Common myeloid progenitor, CD34-positive (primary cell): ENCODE measurements around the gene PPA2.

Experiments used
- CTCF ChIA-PET: fragments of 350-600 bp; sonication (Branson Sonifier 250); formaldehyde crosslinking; loops from one replicate; lab custom pipeline; 2021; ENCODE audit warnings: antibody characterized with exemption; lab: Charles Lee
- POLR2A ChIA-PET: fragments of 350-600 bp; sonication (Branson Sonifier 250); formaldehyde crosslinking; loops from one replicate; lab custom pipeline; 2021; ENCODE audit warnings: antibody characterized with exemption; lab: Charles Lee
- DNase-seq, 3 donors: peaks; one replicate each; pipeline versions ENCODE4 v3.0.0 to v3.0.0-alpha.2; 2013
- H3K27ac ChIP-seq, 2 experiments: 1 replicate in 1 of 2; 2 replicates in 1 of 2; pipeline ENCODE4 v1.7.0; 2013; ENCODE audit warnings: inconsistent platforms in 2 of 2, low read length in 2 of 2, mild to moderate bottlenecking in 2 of 2, low read depth in 1 of 2, moderate library complexity in 1 of 2; ENCODE audit not compliant: severe bottlenecking in 2 of 2, insufficient read depth in 1 of 2, poor library complexity in 1 of 2
- H3K27me3 ChIP-seq, 5 experiments: replicated peaks in 2 of 5; 1 replicate in 3 of 5; 2 replicates in 2 of 5; pipeline versions ENCODE4 v1.6.1 to v1.7.0; 2013; ENCODE audit warnings: low read length in 4 of 5, mild to moderate bottlenecking in 2 of 5, moderate library complexity in 2 of 5, inconsistent platforms in 1 of 5; ENCODE audit not compliant: insufficient read depth in 5 of 5, control insufficient read depth in 4 of 5
- H3K36me3 ChIP-seq, 4 experiments: 1 replicate in 2 of 4; 2 replicates in 2 of 4; pipeline versions ENCODE4 v1.6.1 to v1.7.0; 2013; ENCODE audit warnings: low read length in 3 of 4, control low read depth in 1 of 4, mild to moderate bottlenecking in 1 of 4; ENCODE audit not compliant: control insufficient read depth in 4 of 4, insufficient read depth in 4 of 4
- H3K4me1 ChIP-seq, 4 experiments: 1 replicate in 3 of 4; 2 replicates in 1 of 4; pipeline versions ENCODE4 v1.6.1 to v1.7.1; 2013; ENCODE audit warnings: low read length in 3 of 4, mild to moderate bottlenecking in 3 of 4, control low read depth in 1 of 4, inconsistent platforms in 1 of 4, moderate library complexity in 1 of 4; ENCODE audit not compliant: control insufficient read depth in 4 of 4, insufficient read depth in 4 of 4; ENCODE audit errors: control extremely low read depth in 1 of 4
- H3K4me3 ChIP-seq, 7 experiments: 1 replicate in 4 of 7; 2 replicates in 3 of 7; pipeline versions ENCODE4 v1.5.1 to v1.7.0; 2013; ENCODE audit warnings: mild to moderate bottlenecking in 7 of 7, low read length in 6 of 7, moderate library complexity in 6 of 7, inconsistent platforms in 2 of 7, low read depth in 2 of 7, control low read depth in 1 of 7; ENCODE audit not compliant: insufficient read depth in 4 of 7, control insufficient read depth in 1 of 7; ENCODE audit errors: extremely low read depth in 1 of 7
- H3K9me3 ChIP-seq, 5 experiments: 1 replicate in 4 of 5; 2 replicates in 1 of 5; pipeline versions ENCODE4 v1.6.1 to v1.7.1; 2013; ENCODE audit warnings: low read length in 4 of 5, mild to moderate bottlenecking in 2 of 5, inconsistent platforms in 1 of 5, low read depth in 1 of 5, moderate library complexity in 1 of 5; ENCODE audit not compliant: control insufficient read depth in 4 of 5, insufficient read depth in 2 of 5; ENCODE audit errors: control extremely low read depth in 1 of 5
- WGBS: methylation state at CpG from one replicate; pipeline ENCODE4 v1.1.5; 2013; ENCODE audit not compliant: insufficient coverage; 5-methylcytosine and 5-hydroxymethylcytosine counted together

The PPA2 gene

GRCh38 chr4:105345838-105346237 is 128.0 kb downstream of the PPA2 start:
- CTCF ChIA-PET: no interaction called here
- no peaks in the 10 kb centered on the region for H3K36me3 ChIP-seq
- no peaks in the 10 kb centered on the region for H3K27me3 ChIP-seq
- no peak overlapping the region for H3K4me3 ChIP-seq
- DNase-seq: no peak
- no peaks in the 10 kb centered on the region for H3K9me3 ChIP-seq
- POLR2A ChIA-PET: no interaction called here
- H3K4me1 ChIP-seq: no peaks in the 10 kb centered on the region
- WGBS: no CpG with 5 or more reads among the region's 2 CpGs
- H3K27ac ChIP-seq: no peak overlapping the region

- DNase-seq: no peak
- no peaks in the 10 kb centered on the region for H3K27me3 ChIP-seq
- no peak overlapping the region for H3K4me3 ChIP-seq
- POLR2A ChIA-PET: no interaction called here
- H3K36me3 ChIP-seq: no peaks in the 10 kb centered on the region
- no peak overlapping the region for H3K27ac ChIP-seq
- no peaks in the 10 kb centered on the region for H3K4me1 ChIP-seq
- no peaks in the 10 kb centered on the region for H3K9me3 ChIP-seq
- CTCF ChIA-PET: no interaction called here
- 92% methylated on average over 2 of the region's 2 CpGs for WGBS
These were observed 128.5 kb downstream of the PPA2 start for GRCh38 chr4:105345358-105345757.

GRCh38 chr4:105344141-105344540 is 129.7 kb downstream of the PPA2 start:
- ChIA-PET POLR2A (no interaction called here), CTCF (no interaction called here)
- Histone ChIP-seq H3K36me3 (no peaks in the 10 kb centered on the region), H3K27me3 (no peaks in the 10 kb centered on the region), H3K27ac (no peak overlapping the region), H3K4me1 (no peaks in the 10 kb centered on the region), H3K9me3 (no peaks in the 10 kb centered on the region), H3K4me3 (no peak overlapping the region)
- no peak for DNase-seq

DNA sequence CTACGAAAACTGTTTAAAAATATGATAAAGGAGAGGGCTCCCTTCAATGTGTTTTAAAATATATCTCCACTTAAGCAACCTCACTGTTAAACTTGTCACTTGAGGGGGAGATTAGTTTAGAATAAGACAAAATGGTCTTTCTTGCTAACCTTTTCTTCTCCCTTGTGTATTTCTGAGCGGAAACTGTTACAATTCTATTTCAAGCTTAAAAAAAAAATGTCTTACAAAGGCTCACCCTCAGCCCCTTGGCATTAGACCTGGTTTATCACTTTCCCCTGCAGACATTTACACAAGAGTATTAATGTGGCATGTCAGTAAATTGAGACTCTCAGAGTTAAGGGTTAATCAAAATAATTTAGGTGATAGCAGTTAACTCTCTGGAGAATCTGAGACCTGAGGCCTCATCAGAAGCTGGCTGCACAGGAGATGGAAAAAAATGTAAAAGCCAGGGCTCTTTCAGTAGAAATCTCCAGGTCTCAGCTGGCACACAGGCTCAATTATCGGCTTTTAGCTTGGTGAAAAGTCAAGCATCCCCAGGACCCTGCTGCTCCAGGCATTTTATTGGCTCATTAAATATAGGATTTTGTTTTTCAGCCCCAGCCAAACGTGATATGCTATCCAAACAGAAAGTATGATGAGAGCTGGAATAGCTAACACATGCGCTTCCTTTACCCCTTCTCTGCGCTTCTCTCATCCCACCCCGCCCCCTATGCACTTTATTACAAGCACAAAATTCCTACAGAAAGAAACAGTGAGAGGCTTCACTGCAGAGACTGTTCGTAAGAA is 130.5 kb downstream of the PPA2 start:
- 93% methylated on average over 5 of the region's 8 CpGs for WGBS
- CTCF ChIA-PET: no interaction called here
- H3K36me3 ChIP-seq: peaks cover 0 to 3% (median 0%) of the 10 kb centered on the region in 4 experiments
- no peak overlapping the region for H3K27ac ChIP-seq
- POLR2A ChIA-PET: no interaction called here
- H3K4me3 ChIP-seq: no peak overlapping the region
- no peaks in the 10 kb centered on the region for H3K9me3 ChIP-seq
- H3K4me1 ChIP-seq: no peaks in the 10 kb centered on the region
- no peaks in the 10 kb centered on the region for H3K27me3 ChIP-seq
- no peak for DNase-seq

DNA sequence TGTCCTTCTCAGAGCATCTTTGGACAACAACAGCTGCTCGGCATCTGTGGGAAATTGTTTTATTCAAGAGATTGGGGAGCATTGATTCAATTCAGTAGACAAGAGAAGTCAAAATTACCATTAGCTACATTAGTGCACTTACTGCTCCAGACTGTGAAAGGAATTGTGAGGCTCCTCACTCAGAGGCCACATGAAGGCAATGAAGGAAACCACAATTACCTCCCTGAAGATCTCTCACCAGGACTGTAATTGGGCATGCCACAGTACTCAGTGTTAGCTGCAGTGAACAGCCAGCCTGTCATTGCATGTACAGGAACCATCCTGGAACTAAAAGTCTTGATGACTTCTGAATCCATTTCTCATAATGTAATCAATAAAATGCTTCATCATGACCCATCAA is 144.8 kb downstream of the PPA2 start:
- Histone ChIP-seq H3K4me1 (peaks cover 0 to 11% (median 0%) of the 10 kb centered on the region in 4 experiments), H3K36me3 (no peaks in the 10 kb centered on the region), H3K27ac (no peak overlapping the region), H3K9me3 (no peaks in the 10 kb centered on the region), H3K4me3 (no peak overlapping the region), H3K27me3 (no peaks in the 10 kb centered on the region)
- CTCF ChIA-PET: no interaction called here
- no CpG with 5 or more reads among the region's 1 CpG for WGBS
- peak in 2 of 3 donors; percentile 8 to 13 for DNase-seq
- POLR2A ChIA-PET: no interaction called here

DNA sequence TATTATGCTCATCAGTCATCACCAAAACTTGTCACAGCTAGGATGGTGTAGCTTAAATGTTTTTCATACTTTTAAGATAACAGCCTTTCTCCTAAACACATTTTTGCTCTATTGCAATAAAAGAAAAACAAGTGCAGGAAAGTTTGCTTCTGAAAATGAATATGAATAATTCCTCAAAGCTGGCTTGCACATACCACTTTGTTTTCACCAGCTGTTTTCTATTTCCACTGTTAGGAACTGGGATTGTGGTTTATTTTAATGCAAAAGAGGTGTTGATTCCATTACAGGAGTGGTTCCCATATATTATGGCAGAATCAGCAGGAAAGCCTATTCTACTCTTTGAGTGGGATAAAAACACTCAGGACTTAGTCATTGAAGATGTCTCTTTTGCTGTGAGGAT is 145.9 kb downstream of the PPA2 start:
- H3K27ac ChIP-seq: no peak overlapping the region
- H3K4me1 ChIP-seq: peaks cover 0 to 11% (median 0%) of the 10 kb centered on the region in 4 experiments
- ChIA-PET POLR2A (no interaction called here), CTCF (no interaction called here)
- no peak overlapping the region for H3K4me3 ChIP-seq
- no peaks in the 10 kb centered on the region for H3K36me3 ChIP-seq
- no peaks in the 10 kb centered on the region for H3K9me3 ChIP-seq
- DNase-seq: no peak
- H3K27me3 ChIP-seq: no peaks in the 10 kb centered on the region

DNA sequence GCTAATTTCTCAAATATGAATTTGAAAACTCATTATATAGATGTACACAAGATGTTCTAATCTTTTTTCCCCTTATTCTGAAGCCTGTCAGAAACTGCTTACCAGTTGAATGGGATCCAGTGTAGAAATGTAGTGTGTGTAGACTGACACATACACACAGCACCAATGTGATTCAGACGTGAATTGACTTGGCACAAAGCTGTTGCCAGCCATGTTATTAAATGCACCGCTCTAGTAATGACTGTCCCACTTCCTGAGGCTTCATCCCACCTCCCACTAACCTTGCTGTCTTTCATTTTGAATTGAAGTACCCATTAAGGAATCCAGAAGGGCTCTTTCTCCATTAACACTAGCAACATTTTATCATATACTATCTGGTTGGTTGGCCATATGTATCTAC is 146.6 kb downstream of the PPA2 start:
- ChIA-PET POLR2A (no interaction called here), CTCF (interaction anchor here (0.9 kb wide), 1 partner anchor 22 kb away, joined by 3 read pairs; no protein-coding TSS in a partner anchor)
- Histone ChIP-seq H3K9me3 (no peaks in the 10 kb centered on the region), H3K4me3 (no peak overlapping the region), H3K4me1 (peaks cover 0 to 11% (median 0%) of the 10 kb centered on the region in 4 experiments), H3K27ac (no peak overlapping the region), H3K36me3 (no peaks in the 10 kb centered on the region), H3K27me3 (no peaks in the 10 kb centered on the region)
- no peak for DNase-seq
- WGBS: 86% methylated on average over 2 of the region's 2 CpGs
